ENCODE data around the gene FZD4.

DNA sequence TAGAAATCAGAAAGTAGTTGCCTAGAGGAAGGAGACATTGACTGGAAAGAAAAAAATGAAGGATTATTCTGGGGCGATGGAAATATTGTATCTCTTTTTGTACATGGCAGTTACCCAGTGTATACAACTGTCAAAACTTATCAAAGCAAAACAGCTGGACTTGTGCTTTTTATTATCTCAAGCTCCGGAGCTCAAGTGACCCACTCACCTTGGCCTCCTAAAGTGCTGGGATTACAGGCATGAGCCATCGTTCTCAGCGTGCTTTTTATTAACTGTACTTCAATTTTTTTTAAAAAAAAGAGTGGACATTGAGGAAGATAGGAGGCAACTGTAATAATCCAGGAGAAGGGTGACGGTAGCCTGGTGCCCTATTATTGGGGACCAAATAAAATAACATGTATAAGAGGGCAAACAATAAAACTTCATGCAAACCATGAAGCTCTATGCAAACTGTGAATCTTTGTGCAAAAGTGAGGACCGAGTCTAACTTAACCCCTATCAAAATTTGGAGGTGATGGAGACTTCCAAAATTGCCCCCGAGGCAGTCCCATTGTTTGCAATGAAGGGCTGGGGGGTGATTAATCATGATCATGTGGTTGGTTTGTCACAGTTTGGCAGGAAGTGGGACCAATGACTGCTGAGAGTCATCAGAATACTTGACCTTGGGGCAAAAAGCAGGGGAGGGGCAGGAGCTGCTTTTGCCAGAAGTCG is 23.5 kb downstream of the FZD4 start:
- no peak for TF ChIP-seq TAF1 (IDR thresholded peaks at IDR 0.05; ENCODE audit: borderline replicate concordance, insufficient read depth, low read length)
- no peak for TF ChIP-seq POLR2AphosphoS5 (IDR thresholded peaks at IDR 0.05; ENCODE audit: low read depth, low read length)
